GM21825 (cell line): ENCODE measurements around the gene SLC66A3.

ENCODE experiments used
- ATAC-seq: cut with Tn5 transposase; IDR thresholded peaks from one replicate; pipeline ENCODE4 v1.9.1; 2021; ENCODE audit warnings: mild to moderate bottlenecking, moderate library complexity; ENCODE audit not compliant: unreplicated experiment

Gene SLC66A3

DNA sequence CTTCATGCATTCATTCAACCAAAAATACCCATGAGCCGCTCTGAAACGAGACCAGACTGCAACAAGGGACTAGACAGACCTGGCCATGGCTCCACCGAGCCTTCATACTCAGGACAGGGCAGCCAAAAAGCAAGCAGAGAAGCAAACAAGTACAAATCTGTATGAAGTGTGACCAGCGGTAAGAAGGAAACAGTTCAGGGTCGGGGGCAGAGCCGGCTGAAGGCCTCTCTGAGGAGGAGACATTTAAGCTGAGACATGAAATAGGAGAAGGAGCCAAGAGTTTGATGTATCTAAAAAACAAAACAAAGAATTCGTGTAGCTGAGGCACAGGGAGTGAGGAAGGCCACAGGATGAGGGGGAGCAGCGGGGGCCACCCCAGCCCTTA is 21.3 kb upstream of the SLC66A3 start:
- ATAC-seq = no peak

DNA sequence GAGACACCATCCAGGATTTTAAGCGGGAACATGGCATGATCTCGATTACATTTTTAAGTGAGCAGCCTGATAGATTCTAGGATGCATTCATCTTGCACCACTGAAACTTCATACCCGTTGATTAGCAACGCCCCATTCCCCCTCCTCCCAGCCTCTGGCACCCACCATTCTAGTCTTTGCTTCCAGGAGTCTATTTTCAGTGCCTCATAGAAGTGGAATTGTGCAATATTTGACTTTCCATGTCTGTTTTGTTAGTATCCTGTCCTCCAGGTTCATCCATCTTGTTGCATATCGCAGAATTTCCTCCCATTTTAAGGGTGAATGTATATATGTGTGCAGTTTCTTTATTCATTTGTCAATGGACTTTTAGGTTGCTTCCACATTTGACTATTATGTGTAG is 20.9 kb upstream of the SLC66A3 start:
- ATAC-seq = no peak

DNA sequence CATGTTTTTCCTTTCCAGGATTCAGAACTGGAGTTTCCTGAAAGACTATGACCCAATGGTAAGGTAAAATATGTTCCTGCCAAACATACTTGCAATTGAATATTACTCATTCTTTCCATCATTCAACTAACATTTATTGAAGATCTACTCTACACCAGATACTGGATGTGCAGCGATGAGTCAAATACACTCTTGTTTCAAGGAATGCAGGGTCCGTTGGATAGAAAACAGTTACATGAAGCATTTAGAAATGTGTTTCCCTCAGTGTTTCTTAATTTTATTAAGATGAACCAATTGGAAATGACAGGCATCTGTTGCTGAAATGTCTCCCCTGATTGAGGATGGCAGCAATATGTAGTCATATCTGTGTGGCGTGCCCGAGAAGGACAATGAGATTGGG is 14.8 kb upstream of the SLC66A3 start:
- ATAC-seq = no peak

DNA sequence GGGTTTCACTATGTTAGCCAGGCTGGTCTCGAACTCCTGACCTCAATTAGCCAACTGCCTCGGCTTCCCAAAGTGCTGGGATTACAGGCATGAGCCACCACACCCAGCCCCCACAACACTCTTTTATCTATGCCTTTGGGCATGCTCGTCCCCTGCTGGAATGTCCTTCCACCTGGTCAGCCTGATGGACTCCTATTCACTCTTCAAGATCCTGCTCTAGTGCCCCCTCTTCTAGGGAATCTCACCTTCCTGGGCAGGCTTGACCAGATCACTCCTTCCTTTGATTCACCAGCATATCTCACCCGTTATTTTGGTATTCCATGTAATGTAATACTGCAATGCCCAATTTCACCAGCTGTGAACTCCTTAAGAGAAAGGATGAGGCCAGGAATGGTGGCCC is 13.9 kb upstream of the SLC66A3 start:
- no peak for ATAC-seq

GRCh38 chr2:11142330-11142729 is 12.9 kb upstream of the SLC66A3 start:
- no peak for ATAC-seq

- no peak for ATAC-seq
Observed at GRCh38 chr2:11142987-11143386, 12.3 kb upstream of the SLC66A3 start.

DNA sequence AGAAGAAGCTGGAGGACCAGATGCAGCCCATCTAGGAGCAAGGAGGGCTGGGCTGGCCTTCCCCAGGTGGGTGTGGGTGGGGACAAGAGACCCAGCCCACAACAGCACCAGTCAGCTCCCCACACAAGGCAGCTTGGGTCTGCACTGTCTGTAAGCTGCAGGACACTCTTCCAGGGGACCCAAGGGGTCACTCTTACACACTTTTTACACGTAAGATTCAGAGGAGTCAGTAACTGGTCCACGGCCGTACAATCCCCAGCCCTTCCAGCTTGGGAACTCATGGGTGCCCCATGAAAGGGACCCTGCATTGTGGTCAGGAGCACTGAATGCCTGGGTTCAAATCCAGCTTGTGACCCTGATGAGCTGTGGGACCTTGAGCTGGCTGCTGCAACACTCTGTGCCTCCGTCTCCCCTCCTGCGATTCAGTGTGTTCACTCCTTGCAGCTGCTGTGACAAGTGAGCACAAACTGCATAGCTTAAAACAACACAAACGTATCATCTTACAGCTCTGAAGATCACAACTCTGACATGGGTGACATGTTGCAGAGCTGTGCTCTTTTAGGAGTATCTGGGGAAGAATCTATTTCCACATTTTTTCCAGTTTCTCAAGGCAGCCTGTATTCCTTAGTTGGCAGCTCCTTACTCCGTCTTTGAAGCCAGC is 11.1 kb upstream of the SLC66A3 start:
- ATAC-seq = no peak

DNA sequence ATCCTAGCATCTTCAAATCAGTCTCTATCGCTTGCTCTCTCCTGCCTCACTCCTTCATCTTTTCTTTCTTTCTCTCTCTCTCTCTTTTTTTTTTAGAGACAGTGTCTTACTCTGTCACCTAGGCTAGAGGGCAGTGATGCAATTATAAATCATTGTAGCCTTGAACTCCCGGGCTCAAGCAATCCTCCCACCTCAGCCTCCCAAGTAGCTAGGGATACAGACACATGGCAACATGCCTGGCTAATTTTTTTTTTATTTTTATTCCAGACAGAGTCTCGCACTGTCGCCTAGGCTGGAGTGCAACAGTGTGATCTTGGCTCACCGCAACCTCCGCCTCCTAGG is 10.6 kb upstream of the SLC66A3 start:
- ATAC-seq = no peak

DNA sequence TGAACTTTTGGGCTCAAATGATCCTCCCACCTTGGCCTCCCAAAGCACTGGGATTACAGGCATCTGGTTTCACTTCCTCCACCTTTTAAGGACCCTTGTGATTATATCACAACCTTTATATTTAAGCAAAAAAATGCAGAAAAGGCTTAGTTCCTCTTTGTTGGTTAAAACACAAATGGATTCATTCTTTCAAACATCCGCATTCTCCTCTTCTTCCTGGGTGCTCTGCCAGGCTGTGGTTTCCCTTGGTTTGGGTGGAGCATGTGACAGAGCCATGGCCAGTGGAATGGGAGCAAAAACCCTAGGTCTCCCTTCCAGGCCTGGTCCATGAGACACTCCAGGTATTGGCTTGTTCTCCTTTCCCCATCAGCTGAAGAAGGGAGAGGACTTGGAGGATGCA is 9.9 kb upstream of the SLC66A3 start:
- no peak for ATAC-seq

DNA sequence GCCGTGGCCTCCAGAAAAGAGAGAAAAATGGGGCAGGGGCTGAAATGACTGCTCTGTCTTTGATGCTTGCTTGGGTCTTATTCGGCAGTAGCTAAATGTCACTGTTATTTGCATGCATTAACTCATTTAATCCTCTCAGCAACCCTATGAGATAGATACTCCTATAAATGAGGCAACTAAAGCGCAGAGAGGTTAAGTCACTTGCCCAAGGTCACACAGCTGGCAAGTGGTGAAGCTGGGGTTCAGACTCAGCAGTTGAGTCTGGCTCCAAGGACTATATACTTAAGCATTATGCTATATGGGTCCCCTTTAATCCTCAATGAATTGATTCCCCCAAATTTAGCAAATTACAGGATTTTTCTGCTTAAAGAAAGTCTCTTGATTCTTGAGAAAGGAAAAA is 9.2 kb upstream of the SLC66A3 start:
- ATAC-seq = no peak

- no peak for ATAC-seq
Observed at GRCh38 chr2:11147263-11147662, 8.0 kb upstream of the SLC66A3 start.

DNA sequence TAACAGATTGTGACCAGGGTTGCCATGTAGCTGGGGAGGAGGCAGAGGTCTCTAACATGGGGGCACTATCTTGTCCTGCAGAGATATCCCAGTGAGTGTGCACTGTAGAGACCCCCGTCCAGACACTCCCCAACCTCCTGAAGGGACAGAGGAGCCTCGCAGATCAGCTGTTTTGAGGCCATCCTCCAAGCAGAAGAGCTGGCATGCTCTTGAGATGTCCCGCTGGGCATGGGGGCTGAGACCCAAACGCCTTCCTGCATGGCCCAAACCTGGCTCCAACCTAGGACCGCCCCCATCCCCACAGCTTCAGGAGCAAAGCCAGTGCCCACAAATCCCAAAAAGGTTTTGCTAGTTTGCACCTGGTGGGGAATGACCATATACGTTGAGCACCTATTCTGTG is 2.7 kb upstream of the SLC66A3 start:
- ATAC-seq = no peak

GRCh38 chr2:11154016-11154922 is 998 bp upstream of the SLC66A3 start:
- peak; percentile 11 for ATAC-seq

DNA sequence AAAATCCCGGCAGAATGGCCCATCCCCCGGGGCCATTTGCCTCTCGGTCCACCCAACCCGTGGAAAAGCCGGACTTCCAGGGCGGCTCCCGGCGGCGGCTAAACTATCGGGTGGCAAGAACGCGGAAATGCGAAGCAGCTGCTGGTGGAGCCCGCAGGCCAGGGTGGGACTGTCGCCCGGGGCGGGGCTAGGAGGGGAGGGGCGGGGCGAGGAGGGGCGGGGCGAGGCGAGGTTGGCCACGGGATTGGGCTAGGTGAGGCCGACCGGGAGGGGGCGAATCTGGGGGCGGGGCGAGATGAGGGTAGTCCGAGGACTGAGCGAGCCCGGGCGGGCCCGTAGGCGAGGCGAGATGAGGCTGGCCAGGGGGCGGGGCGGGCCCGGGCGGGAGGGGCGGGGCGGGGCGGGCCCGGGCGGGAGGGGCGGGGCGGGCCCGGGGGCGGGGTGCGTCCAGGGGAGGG is 315 bp upstream of the SLC66A3 start:
- ATAC-seq = peak; percentile 67

- ATAC-seq = no peak
Observed at GRCh38 chr2:11156396-11157075, 1.3 kb downstream of the SLC66A3 start.

GRCh38 chr2:11157296-11157695 is 2.0 kb downstream of the SLC66A3 start:
- no peak for ATAC-seq

- no peak for ATAC-seq
Observed at GRCh38 chr2:11157731-11158130, 2.5 kb downstream of the SLC66A3 start.

DNA sequence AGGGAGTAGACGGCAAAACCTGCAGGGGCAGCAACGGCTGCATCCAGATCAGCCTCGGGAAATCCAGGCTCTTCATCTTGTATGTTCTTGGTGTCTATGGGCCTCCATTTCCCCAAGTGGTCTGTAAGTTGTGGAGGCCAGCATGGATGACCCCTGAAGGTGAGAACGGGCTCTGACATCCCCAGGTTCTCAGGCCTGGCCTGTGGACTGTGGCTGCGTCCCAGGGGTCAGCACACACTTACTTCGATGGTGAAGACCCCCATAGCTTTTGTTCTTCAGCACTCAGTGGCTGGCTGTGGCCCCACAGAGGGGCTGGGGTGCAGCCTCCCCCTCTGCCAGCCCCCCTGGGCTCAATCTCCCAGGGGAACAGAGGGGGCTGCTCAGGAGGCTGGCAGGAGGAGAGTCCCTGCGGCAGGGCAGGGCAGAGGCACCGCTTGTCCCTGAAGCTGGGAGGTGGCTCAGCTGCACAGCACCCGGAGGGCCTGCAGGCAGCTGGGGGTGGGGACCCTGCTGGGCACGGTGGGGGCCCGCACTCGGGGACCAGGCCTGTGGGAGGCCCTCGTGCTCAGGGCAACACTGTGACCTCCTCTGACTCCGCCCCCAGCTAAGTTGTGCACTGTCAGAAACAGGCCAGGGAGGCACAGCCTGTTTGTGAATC is 3.8 kb downstream of the SLC66A3 start:
- ATAC-seq = no peak

DNA sequence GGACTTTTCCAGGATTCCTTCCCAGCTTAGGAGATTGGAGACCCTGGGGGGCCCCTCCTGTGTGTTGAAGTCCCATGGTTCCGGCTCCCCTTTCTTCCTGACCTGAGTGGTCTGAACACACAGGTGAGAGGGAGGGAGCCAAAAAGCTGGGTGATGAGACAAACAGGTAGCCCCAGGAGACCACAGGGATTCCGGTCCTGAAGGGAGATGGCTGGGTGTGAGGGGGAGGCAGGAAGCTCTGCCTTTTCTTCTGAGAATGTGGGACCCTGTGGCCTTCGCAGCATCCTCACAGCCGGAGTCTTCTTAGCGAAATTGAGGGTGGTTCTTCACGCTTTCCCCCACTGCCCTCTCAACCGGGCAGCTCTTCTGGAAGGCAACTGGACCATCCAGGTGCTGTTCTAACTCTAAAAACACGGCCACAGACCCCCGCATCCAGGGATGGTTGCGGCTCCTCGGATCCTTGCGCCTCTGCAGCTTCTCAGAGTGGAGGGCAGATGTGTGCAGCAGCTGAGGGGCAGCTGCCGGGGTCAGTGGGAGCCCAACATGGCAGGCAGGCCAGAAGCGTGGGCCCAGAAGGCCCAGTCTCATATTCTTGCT is 4.4 kb downstream of the SLC66A3 start:
- no peak for ATAC-seq

GRCh38 chr2:11160256-11160655 is 5.0 kb downstream of the SLC66A3 start:
- ATAC-seq = no peak
